GM19240 (cell line): ENCODE results near the gene CMIP.

Source experiments
- DNase-seq: peaks from one replicate; pipeline ENCODE4 v3.0.0; 2011; ENCODE audit warnings: low spot score; ENCODE audit not compliant: insufficient read length

Gene CMIP

GRCh38 chr16:81712681-81713080 lies 268.1 kb downstream of the CMIP start:
- no peak for DNase-seq

DNA sequence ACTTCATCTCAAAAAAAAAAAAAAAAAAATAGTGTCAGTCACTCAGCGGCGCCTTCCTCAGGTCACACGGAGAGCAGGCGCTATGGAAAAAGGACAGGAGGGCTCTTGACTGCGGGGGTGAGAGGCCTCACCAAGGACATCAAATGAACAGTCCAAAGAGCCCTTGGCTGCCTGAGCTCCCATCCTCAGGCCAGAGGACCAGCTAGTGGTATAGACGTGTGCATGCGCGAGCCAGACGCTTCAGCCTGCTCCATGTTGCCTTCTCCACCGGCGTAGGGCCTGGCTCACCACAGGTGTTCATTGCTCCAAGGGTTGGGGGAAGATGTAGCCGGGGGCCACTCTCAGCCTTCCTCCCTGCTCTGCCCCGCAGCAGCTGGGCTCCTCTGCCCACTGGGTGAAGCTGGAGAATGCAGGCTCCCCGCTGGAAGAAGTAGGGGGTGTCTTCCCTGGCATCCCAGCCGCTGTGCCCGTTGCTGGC lies 268.7 kb downstream of the CMIP start:
- DNase-seq = no peak

DNA sequence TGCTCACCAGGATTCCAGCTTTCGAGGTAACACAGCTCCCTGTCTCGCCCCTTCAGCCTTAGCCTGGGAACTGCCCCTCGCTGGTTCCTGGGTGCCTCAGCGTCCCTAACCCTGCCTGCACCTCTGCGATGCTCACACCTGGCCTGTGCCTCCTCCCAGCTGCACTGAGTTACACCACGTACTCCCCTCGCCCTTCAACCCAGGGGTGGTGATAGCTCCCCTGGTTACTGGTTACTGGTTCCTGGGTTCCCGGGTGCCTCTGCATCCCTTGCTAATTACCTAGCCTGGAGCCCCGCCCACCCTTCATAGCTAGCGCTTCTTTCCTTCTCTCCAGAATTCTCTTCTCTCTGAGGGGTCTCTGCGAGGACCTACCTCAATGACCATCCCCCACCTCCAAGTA lies 269.2 kb downstream of the CMIP start:
- no peak for DNase-seq

GRCh38 chr16:81714583-81714982 lies 270.0 kb downstream of the CMIP start:
- DNase-seq = no peak

- no peak for DNase-seq
Measured at GRCh38 chr16:81715358-81716196, 271.0 kb downstream of the CMIP start.

DNA sequence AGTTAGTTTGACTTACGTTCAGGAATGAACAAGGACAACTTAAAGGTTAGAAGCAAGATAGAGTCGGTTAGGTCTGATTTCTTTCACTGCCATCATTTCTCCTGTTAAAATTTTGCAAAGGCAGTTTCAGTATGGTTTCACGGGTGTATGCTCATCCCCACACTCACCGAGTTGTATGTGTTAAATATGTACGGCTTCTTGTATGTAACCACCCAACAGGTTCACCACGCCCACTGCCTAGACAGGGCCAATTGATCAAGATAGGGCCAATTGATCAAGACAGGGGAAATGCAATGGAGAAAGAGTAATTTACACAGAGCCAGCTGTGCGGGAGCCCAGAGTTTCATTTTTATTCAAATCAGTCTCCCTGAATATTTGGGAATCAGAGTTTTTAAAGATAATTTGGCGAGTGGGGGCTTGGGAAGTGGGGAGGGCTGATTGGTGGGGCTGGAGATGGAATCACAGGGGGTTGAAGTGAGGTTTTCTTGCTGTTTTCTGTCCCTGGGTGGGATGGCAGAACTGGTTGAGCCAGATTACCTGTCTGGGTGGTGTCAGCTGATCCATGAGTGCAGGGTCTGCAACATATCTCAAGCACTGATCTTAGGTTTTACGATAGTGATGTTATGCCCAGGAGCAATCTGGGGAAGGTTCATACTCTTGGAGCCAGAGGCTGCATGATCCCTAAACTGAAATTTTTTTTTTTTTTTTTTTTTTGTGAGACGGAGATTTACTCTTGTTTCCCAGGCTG lies 272.0 kb downstream of the CMIP start:
- DNase-seq = no peak

GRCh38 chr16:81717662-81718189 lies 273.1 kb downstream of the CMIP start:
- no peak for DNase-seq

GRCh38 chr16:81718637-81719036 lies 274.0 kb downstream of the CMIP start:
- DNase-seq = no peak

DNA sequence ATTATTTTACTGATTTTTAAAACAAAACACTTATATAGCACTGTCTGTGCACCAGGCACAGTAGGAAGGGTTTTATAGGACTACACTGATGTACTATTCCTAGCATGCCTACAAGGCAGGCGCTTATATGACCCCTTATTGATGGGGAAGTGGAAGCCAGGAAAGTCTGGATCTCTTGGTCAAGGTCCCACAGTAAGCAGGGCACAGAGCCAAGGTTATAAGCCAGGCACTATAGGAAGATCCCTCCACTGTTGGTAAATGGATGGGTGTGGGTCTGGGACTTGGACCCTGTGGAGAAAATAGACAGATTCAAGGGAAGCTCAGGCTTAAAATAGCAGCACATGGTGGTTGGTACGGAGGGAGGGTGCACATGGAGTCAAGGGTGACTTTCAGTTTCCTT lies 275.4 kb downstream of the CMIP start:
- no peak for DNase-seq

DNA sequence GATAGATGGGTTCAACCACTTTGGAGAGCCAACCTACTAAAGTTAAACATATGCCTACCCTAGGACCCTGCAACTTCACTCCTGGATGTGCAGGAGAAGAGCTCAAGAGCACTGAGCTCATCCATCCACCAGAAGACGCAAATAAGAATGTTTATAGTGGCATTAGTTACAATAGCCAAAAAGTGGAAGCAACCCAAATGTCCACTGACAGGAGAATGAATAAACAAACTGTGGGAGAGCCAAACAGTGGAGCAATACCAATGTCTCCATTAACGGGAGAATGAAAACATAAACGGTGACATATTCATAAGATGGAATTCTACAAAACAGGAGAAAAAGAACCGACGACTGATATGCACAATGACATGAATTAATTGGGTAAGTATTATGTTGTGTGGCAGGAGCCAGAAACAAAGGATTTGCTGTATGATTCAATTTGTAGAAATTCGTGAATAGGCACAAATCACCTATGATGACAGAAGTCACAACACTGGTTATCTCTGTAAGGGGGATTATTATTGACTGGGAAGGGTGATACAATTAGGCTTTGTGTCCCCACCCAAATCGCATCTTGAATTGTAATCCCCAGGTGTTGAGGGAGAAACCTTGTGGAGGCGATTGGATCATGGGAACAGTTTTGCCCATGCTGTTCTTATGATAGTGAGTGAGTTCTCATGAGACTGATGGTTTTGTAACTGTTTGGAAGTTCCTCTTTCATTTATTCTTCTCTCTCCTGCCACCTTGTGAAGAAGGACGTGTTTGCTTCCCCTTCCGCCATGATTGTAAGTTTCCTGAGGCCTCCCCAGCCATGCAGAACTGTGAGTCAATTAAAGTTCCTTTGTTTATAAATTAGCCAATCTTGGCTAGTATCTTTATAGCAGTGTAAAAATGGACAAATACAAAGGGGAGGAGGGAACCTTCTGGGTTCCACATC lies 276.6 kb downstream of the CMIP start:
- no peak for DNase-seq

- DNase-seq = peak; percentile 37
Measured at GRCh38 chr16:81723098-81723723, 278.6 kb downstream of the CMIP start.

DNA sequence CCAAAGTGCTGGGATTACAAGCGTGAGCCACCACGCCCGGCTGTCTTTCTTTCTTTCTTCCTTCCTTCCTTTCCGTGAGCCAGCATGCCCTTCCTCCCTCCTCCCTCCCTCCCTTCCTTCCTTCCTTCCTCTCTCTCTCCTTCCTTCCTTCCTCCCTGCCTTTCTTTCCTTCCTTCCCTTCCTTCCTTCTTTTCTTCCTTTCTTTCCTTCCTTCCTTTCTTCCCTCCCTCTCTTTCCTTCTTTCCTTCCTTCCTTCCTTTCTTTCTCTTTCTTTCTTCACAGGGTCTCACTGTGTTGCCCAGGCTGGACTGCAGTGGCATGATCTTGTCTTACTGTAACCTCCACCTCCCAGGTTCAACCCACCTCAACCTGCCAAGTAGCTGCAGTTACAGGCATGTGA lies 283.8 kb downstream of the CMIP start:
- DNase-seq = no peak

- DNase-seq = no peak
Measured at GRCh38 chr16:81729451-81729850, 284.8 kb downstream of the CMIP start.

DNA sequence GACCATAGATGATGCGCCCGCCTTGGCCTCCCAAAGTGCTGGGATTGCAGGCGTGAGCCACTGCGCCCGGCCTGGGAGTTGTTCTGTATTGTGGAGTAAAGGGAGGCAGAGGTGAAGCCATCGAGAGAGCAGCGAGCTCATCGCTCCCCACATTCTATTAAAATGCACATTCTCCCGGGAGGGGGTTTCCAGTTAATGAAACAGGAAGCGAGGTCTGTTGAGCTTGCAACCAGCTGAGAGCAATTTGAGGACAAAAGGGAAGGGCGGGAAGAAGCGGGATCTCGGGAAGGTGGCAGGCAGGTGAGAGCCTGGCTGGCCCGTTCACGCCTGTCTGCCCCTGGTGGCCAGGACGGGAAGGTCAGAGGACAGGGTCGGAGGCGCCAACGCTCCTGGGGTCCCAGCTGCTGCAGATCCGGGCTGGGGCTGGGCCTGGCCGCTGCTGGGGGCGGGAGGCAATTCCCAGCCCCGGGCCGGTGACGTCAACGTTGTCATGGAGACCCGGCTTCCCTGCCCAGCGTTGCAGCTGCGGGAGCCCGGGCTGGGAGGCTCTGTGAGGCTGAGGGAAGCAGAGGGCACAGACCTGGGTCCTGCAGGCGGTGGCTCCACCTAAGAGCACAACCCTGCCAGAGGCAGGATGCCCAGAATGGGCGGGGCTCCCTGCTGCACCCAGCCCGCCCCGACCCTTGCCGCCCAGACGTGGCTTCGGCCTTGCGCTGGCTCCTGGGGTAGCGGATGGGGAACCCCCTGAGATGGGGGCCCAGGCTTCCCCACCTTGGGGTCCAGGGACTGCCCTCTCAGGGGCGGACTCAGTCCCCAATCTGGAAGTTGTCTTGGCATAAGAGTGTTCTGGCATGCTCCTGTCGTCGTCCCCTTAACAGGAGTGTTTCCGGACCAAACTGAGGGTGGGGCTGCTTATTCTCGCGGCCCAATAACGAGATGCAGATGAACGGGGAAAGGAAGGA lies 285.8 kb downstream of the CMIP start:
- no peak for DNase-seq

DNA sequence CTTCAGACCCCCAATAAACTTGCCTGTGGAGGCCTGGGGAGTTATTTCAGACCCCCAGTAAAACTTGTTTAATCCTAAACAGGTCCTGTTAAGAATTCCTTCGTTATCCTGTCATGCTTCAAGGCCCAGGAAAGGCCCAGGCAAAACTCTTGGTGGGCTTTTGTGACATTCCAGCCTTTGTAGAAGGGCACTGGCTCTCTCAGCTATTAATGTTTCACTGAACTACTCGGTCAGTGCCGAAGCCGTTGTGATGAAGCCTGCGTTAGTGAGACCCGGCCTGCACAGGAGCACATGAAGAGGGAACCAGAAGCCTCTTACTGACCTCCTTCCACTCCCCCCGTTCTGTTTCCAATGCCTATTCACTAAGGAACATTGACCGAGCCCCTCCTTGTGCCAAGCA lies 287.0 kb downstream of the CMIP start:
- no peak for DNase-seq

DNA sequence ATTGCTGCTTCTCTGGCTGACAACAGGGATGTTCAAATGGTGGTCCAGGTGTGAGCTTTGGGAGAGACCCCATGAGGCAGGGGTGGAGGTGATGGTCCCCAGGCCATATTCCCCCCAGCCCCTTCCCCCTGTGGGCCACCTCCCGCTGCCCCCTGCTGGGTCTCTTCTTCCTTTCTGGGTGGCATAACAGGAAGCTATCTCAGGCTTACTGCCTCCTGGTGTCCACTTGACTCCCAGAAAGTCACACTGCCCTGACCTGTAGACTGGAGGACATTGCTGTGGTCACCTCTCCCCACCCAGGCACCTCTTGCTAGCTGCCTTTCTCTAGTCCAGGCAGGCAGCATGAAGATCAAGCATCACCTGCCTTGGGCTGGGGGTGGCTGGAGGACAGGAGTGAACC lies 288.1 kb downstream of the CMIP start:
- no peak for DNase-seq

DNA sequence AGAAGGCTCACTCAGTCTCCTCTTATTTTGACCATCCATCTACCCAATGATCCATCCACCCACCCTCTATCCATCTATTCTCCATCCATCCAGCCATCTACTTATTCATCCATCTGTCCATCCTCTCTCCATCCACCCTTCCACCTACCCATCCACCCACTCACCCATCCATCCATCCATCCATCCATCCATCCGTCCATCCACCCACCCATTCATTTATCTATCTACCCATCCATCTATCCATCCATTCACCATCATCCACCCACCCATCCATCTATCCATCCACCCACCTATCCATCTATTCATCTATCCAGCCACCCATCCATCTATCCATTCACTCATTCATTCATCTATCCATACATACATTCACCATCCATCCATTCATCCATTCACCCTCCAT lies 288.7 kb downstream of the CMIP start:
- DNase-seq = no peak

DNA sequence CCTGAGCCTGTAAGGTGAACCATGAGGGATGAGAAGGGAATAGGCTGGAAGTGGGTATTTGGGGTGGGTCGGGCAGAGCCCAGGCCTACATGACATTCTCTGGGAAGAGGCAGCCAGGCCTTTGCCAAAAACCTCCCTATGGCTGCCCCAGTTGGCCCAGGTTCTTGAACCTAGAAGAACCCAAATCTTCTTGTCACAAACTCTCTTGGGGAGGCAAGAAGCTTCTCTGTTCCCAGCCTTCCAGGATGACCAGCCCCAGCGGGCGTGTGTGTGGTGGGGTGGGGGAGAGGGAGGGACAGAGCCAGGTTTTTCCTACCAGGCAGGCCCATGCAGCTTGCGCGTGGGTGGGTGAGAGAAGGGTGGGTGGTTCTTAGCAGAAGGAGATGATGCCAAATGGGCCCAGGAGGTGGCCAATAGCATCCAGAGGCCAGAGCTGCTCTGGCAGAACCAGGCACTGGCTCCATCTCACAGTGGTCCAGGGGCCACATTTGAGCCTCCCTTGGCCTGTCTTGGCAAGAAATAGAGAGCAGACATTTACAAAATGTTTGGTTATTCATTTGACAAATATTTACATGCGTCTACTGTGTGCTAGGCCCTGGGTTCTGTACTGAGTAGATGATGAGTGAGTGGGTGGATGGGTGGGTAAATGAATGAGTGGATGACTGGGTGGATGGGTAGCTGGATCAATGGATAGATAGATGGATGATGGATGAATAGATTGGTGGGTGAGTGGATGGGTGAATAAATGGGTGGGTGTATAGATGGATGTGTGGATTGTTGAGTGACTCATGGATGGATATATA lies 290.2 kb downstream of the CMIP start:
- DNase-seq = no peak
